GM13977 (cell line): ENCODE measurements around the gene FAR2.

ENCODE experiments used
- DNase-seq: peaks from one replicate; pipeline ENCODE4 v3.0.0; 2012; ENCODE audit warnings: low spot score
- CTCF ChIP-seq: IDR thresholded peaks from 2 replicates; pipeline ENCODE4 v1.5.1; 2012; ENCODE audit warnings: mild to moderate bottlenecking, control low read depth; ENCODE audit not compliant: insufficient read depth; ENCODE audit errors: extremely low read depth, missing control alignments
- in situ Hi-C: fragments of 300-500 bp; cut with MboI; formaldehyde crosslinking; loops from one replicate; pipeline ENCODE4 v1.12.0; 2022; ENCODE audit warnings: low sequenced_read_pairs, low pct_unique_long_range_greater_than_20kb, mixed read lengths, inconsistent platforms; ENCODE audit not compliant: unreplicated experiment

Gene FAR2

GRCh38 chr12:29350080-29350479 is 201.0 kb downstream of the FAR2 start:
- no peak for DNase-seq
- in situ Hi-C loops, result no loop called here
- TF ChIP-seq CTCF, result no peak

DNA sequence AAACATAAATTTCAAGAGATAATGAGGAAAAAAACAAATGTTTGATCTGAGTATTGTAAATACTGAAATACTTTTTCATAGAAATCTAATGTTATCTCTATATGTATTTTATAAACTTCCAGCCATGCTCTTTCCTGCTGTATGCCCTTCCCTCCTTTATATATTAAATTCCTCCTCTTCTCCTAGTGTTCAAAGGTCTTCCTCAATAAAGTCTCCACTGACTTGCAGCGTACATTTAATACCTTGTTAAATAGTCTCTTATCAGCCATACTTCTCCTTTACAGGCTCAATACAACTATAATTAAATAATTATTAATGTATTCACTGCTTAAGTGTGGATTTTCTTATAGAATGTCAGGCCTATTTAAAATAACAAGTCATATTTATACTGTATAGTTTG is 205.9 kb downstream of the FAR2 start:
- no peak for DNase-seq
- TF ChIP-seq CTCF, result no peak
- in situ Hi-C loops, result no loop called here

DNA sequence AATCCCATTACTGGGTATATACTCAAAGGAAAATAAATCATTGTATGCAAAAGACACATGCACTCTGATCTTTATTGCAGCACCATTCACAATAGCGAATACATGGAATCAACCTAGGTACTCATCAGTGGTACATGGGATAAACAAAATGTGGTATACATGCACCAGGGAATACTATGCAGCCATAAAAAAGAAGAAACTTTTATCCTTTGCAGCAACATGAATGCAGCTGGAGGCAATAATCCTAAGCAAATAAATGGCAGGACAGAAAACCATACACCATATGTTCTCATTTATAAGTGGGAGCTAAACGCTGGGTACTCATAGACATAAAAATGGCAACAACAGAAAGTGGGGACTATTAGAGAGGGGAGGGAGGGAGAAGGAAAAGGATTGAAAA is 216.0 kb downstream of the FAR2 start:
- no peak for TF ChIP-seq CTCF
- in situ Hi-C loops, result no loop called here
- no peak for DNase-seq

- TF ChIP-seq CTCF, result no peak
- in situ Hi-C loops, result no loop called here
- DNase-seq, result no peak
Measured at GRCh38 chr12:29374012-29374411, 224.9 kb downstream of the FAR2 start.

GRCh38 chr12:29374913-29375312 is 225.8 kb downstream of the FAR2 start:
- TF ChIP-seq CTCF, result no peak
- DNase-seq, result no peak
- in situ Hi-C loops, result no loop called here

- no peak for DNase-seq
- no peak for TF ChIP-seq CTCF
- in situ Hi-C loops, result no loop called here
Measured at GRCh38 chr12:29376118-29376517, 227.0 kb downstream of the FAR2 start.
